ENCODE results near the gene PTPRK. TPM values are rescaled to one million over a fixed set of nuclear protein-coding genes. Genes with fewer than 3 reads are reported as not detected.

The PTPRK gene
- total and polyA plus RNA-seq, 10 of the 15 experiments (the other 5 are each of a cell fraction or from before 2014, with no cell fraction given) = 0.23 to 1.9 (median 0.55) TPM

DNA sequence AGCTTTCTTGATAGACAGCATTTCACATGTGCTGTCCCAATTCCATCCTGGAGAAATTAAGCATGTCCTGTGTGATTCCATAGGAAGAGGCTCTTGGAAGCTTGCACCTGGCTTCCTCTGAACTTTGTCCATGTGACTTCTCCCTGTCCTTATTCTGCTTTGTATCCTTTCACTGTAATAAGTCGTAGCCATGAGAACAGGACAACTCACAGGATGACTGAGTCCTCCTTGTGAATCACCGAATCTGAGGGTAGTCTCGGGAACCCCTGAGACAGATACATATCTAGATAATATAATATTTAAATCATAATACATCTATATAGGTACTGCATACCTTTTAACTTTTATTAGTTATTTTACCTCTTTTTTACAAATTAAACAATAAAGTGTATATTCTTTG is 462.9 kb downstream of the PTPRK start:
- Histone ChIP-seq H3K9ac (ENCODE audit: control insufficient read depth, insufficient read depth, low read length) (no peak overlapping the region), H3K27me3 (replicated peaks in 1 of 2; ENCODE audit: control insufficient read depth in 2 of 2, insufficient read depth in 2 of 2, low read length in 1 of 2) (no peaks in the 10 kb centered on the region; a peak in 1 of 4 replicates), H3K9me3 (replicated peaks; ENCODE audit: control insufficient read depth, insufficient read depth, low read length) (no peaks in the 10 kb centered on the region), H3K4me3 (no peak overlapping the region), H3K36me3 (ENCODE audit: control insufficient read depth in 2 of 2, insufficient read depth in 2 of 2, low read length in 1 of 2) (no peaks in the 10 kb centered on the region), H3K27ac (ENCODE audit: control insufficient read depth, insufficient read depth) (no peak overlapping the region), H3K4me2 (ENCODE audit: control insufficient read depth, insufficient read depth) (no peak overlapping the region), H3K79me2 (ENCODE audit: control insufficient read depth, insufficient read depth, low read length) (no peaks in the 10 kb centered on the region), H2AFZ (ENCODE audit: control insufficient read depth, low read depth, low read length) (no peak overlapping the region), H4K20me1 (ENCODE audit: control insufficient read depth, insufficient read depth) (no peaks in the 10 kb centered on the region), H3K4me1 (ENCODE audit: control insufficient read depth, insufficient read depth, low read length) (no peaks in the 10 kb centered on the region)
- ChIA-PET SMC1A (ENCODE audit: uncharacterized antibody, unreplicated experiment) (no interaction called here), RAD21 (ENCODE audit: unreplicated experiment) (no interaction called here), POLR2A (no interaction called here), CTCF (no interaction called here)
- TF ChIP-seq, protein P1, sequence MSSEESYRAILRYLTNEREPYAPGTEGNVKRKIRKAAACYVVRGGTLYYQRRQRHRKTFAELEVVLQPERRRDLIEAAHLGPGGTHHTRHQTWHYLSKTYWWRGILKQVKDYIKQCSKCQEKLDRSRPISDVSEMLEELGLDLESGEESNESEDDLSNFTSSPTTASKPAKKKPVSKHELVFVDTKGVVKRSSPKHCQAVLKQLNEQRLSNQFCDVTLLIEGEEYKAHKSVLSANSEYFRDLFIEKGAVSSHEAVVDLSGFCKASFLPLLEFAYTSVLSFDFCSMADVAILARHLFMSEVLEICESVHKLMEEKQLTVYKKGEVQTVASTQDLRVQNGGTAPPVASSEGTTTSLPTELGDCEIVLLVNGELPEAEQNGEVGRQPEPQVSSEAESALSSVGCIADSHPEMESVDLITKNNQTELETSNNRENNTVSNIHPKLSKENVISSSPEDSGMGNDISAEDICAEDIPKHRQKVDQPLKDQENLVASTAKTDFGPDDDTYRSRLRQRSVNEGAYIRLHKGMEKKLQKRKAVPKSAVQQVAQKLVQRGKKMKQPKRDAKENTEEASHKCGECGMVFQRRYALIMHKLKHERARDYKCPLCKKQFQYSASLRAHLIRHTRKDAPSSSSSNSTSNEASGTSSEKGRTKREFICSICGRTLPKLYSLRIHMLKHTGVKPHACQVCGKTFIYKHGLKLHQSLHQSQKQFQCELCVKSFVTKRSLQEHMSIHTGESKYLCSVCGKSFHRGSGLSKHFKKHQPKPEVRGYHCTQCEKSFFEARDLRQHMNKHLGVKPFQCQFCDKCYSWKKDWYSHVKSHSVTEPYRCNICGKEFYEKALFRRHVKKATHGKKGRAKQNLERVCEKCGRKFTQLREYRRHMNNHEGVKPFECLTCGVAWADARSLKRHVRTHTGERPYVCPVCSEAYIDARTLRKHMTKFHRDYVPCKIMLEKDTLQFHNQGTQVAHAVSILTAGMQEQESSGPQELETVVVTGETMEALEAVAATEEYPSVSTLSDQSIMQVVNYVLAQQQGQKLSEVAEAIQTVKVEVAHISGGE (CRISPR knock-in tag; IDR thresholded peaks at IDR 0.05) = no peak
- TF ChIP-seq, protein P2, sequence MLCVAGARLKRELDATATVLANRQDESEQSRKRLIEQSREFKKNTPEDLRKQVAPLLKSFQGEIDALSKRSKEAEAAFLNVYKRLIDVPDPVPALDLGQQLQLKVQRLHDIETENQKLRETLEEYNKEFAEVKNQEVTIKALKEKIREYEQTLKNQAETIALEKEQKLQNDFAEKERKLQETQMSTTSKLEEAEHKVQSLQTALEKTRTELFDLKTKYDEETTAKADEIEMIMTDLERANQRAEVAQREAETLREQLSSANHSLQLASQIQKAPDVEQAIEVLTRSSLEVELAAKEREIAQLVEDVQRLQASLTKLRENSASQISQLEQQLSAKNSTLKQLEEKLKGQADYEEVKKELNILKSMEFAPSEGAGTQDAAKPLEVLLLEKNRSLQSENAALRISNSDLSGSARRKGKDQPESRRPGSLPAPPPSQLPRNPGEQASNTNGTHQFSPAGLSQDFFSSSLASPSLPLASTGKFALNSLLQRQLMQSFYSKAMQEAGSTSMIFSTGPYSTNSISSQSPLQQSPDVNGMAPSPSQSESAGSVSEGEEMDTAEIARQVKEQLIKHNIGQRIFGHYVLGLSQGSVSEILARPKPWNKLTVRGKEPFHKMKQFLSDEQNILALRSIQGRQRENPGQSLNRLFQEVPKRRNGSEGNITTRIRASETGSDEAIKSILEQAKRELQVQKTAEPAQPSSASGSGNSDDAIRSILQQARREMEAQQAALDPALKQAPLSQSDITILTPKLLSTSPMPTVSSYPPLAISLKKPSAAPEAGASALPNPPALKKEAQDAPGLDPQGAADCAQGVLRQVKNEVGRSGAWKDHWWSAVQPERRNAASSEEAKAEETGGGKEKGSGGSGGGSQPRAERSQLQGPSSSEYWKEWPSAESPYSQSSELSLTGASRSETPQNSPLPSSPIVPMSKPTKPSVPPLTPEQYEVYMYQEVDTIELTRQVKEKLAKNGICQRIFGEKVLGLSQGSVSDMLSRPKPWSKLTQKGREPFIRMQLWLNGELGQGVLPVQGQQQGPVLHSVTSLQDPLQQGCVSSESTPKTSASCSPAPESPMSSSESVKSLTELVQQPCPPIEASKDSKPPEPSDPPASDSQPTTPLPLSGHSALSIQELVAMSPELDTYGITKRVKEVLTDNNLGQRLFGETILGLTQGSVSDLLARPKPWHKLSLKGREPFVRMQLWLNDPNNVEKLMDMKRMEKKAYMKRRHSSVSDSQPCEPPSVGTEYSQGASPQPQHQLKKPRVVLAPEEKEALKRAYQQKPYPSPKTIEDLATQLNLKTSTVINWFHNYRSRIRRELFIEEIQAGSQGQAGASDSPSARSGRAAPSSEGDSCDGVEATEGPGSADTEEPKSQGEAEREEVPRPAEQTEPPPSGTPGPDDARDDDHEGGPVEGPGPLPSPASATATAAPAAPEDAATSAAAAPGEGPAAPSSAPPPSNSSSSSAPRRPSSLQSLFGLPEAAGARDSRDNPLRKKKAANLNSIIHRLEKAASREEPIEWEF (IDR thresholded peaks at IDR 0.05; ENCODE audit: insufficient replicate concordance, low read depth, low read length) = no peak
- TF ChIP-seq POLR2A (IDR thresholded peaks at IDR 0.05; ENCODE audit: low read depth, low read length) (no peak), BCL11A (IDR thresholded peaks at IDR 0.05; ENCODE audit: low read depth, low read length) (no peak), RAD21 (IDR thresholded peaks at IDR 0.05; ENCODE audit: insufficient read depth, low read depth, low read length) (no peak), FOXM1 (IDR thresholded peaks at IDR 0.05; ENCODE audit: low read depth, low read length) (no peak)
- FAIRE-seq = no peak
- intact Hi-C loops (cut with micrococcal nuclease; ENCODE audit: unreplicated experiment) = loop anchor here (10.0 kb wide), 1 partner anchor 203 kb away; no protein-coding TSS in a partner anchor
- no peak for ATAC-seq
- no peak for DNase-seq (ENCODE audit: low read depth, low spot score)
- in situ Hi-C loops (cut with MboI) = no loop called here
- BruUV-seq (replicated peaks) = no TSS peak
- WGBS (ENCODE audit: insufficient coverage, insufficient replicate concordance, low lambda C conversion rate, missing lambda C conversion rate) = 4% methylated on average over 3 of the region's 3 CpGs

All from GM12878 (cell line).